NCI-H146 (cell line): Measurements from ENCODE around the gene GNG3.
A peak's percentile ranks its signal among the peaks of the same experiment; 100 is the strongest.
"Not testable (repeated sequence)": the region's sequence is repeated elsewhere in the genome, so short reads cannot be mapped to it uniquely, and the experiment has no call there.

Source experiments
- DNase-seq: peaks from one replicate; lab custom pipeline; 2025; lab: John Stamatoyannopoulos, UW

Gene GNG3

GRCh38 chr11:62716816-62717215, 9.3 kb downstream of the GNG3 start:
- DNase-seq = no peak

GRCh38 chr11:62719302-62719978, 12.0 kb downstream of the GNG3 start:
- DNase-seq = no peak

GRCh38 chr11:62721994-62722393, 14.5 kb downstream of the GNG3 start:
- DNase-seq = no peak

GRCh38 chr11:62724171-62724570, 16.7 kb downstream of the GNG3 start:
- no peak for DNase-seq

- DNase-seq = peak; percentile 33
These were observed 18.2 kb downstream of the GNG3 start for GRCh38 chr11:62725646-62726045.

- no peak for DNase-seq
These were observed 18.9 kb downstream of the GNG3 start for GRCh38 chr11:62726156-62726914.

GRCh38 chr11:62726915-62727164, 19.4 kb downstream of the GNG3 start:
- no peak for DNase-seq

GRCh38 chr11:62727165-62727871, 19.8 kb downstream of the GNG3 start, which contains the start of gene HNRNPUL2:
TSS of gene HNRNPUL2 (minus strand) at chr11:62727457. CDS start at chr11:62727156, 301 bp downstream.
- DNase-seq = peak; percentile 99

- peak; percentile 98 for DNase-seq
These were observed 20.3 kb downstream of the GNG3 start for GRCh38 chr11:62727872-62728170.

- peak; percentile 90 for DNase-seq
These were observed 20.9 kb downstream of the GNG3 start, which contains the start of gene TTC9C for GRCh38 chr11:62728171-62728988. TSS of gene TTC9C (plus strand) at chr11:62728486. CDS start at chr11:62728849, 363 bp downstream.

GRCh38 chr11:62730076-62730475, 22.6 kb downstream of the GNG3 start:
- not testable (repeated sequence) for DNase-seq

GRCh38 chr11:62732830-62733229, 25.4 kb downstream of the GNG3 start:
- DNase-seq = no peak

GRCh38 chr11:62737196-62737595, 29.7 kb downstream of the GNG3 start:
- no peak for DNase-seq

- DNase-seq = no peak
These were observed 40.1 kb downstream of the GNG3 start for GRCh38 chr11:62747475-62748160.

- not testable (repeated sequence) for DNase-seq
These were observed 42.5 kb downstream of the GNG3 start for GRCh38 chr11:62749931-62750330.

- DNase-seq = no peak
These were observed 44.8 kb downstream of the GNG3 start for GRCh38 chr11:62752177-62752785.

GRCh38 chr11:62752994-62753735, 45.7 kb downstream of the GNG3 start:
- DNase-seq = no peak

GRCh38 chr11:62753736-62754603, 46.5 kb downstream of the GNG3 start, which contains the start of gene ZBTB3:
TSS of gene ZBTB3 (minus strand) at chr11:62754160. CDS start at chr11:62753664, 496 bp downstream.
- peak; percentile 99 for DNase-seq

GRCh38 chr11:62755086-62755615, 47.7 kb downstream of the GNG3 start:
- DNase-seq = no peak
